Left cardiac atrium (tissue), 4 donors: ENCODE data around the gene GPC2. TPM values are rescaled to one million over a fixed set of nuclear protein-coding genes. Genes with fewer than 3 reads are reported as not detected.
A peak's percentile ranks its signal among the peaks of the same experiment; 100 is the strongest.
"Not testable (repeated sequence)": the region's sequence is repeated elsewhere in the genome, so short reads cannot be mapped to it uniquely, and the experiment has no call there.

ENCODE experiments used
- ATAC-seq, 2 donors: fragments of 200-7000 bp; cut with Tn5 transposase; one replicate each; pipeline ENCODE4 v1.9.1; 2020; ENCODE audit warnings: mild to moderate bottlenecking in 2 of 2, moderate library complexity in 2 of 2
- DNase-seq: peaks from one replicate; pipeline ENCODE4 v3.0.0-alpha.2; 2020
- intact Hi-C, 2 donors: fragments of 100-400 bp; cut with DNase I; formaldehyde crosslinking; loops; one replicate each; pipeline versions ENCODE4 v1.14.1 to v1.15.1; 2022 to 2023
- long read RNA-seq: library from polyadenylated mRNA; unstranded; transcript quantifications from one replicate; pipeline ENCODE4 v2.0.0, GENCODE V29; 2021
- total RNA-seq, 2 donors: library from RNA; stranded (reverse); fragmentation: NEBNext Ultra II Directional; extraction: Animal tissue kit (Norgen Biotek cat#: 25700); gene quantifications; one replicate each; pipeline ENCODE4 v1.2.1, GENCODE V29; 2021
- donor health status: DM: no; HTN: yes; CAD: no.
- donor health status: DM: no; HTN: yes; CAD: no; lungs with severe emphysema.
- donor health status: DM: yes; HTN: yes; CAD: no.
- donor health status: Dilated cardiomyopathy.

Gene GPC2, protein sequence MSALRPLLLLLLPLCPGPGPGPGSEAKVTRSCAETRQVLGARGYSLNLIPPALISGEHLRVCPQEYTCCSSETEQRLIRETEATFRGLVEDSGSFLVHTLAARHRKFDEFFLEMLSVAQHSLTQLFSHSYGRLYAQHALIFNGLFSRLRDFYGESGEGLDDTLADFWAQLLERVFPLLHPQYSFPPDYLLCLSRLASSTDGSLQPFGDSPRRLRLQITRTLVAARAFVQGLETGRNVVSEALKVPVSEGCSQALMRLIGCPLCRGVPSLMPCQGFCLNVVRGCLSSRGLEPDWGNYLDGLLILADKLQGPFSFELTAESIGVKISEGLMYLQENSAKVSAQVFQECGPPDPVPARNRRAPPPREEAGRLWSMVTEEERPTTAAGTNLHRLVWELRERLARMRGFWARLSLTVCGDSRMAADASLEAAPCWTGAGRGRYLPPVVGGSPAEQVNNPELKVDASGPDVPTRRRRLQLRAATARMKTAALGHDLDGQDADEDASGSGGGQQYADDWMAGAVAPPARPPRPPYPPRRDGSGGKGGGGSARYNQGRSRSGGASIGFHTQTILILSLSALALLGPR
- under 1 TPM; 0.58 to 0.85 TPM for total RNA-seq
- long read RNA-seq = 0 reads

DNA sequence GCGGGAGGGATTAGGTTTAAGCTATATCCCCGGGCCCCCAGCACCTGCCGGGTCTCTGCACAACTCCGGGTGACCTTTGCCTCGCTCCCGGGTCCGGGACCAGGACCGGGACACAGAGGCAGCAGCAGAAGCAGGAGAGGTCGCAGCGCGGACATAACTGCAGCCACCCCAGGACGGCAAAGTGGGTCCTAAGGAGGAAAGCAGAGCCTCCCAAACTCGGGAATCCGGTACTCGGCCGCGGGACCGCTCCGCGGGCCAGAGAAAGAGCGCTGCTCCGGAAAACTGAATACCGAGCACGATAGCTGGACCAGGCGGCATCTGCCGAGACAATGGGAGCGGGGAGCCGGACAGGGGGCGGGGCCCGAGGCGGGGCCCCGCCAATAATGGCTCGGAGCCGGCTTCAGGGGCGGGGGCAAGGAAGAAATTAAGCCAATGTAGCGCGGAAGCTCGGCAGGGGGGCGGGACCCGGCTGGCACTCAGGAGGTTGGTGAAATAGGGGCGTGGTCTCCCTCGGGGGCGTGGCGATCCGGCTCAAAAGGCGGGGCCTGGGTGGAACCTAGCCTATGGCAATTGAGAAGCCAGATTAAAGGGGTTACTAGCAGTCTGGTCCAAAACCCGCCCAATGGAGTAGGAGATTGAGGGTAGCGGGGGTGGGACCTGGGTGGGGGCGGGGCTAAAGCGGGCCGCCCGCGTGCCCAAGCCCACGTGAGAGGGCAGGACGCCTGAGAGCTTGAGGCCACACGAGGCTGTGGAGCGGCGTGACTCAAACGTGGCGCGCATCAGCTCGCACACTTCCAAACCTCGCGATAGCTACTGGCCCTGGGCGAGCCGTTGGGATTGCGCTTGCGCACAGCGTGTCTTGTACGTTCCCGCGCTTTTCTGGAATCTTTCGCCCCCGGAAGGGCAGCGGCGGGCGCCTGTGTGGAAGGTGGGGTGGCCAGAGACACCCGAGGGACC is at the start of gene GPC2, which contains the start of gene STAG3:
GPC2 (minus strand) TSS at position 337 of the 957 bp plus-strand sequence; CDS start at position 155, 182 bp downstream.
STAG3 (plus strand) TSS at position 874 of the 957 bp plus-strand sequence. CDS start 2,639 bp downstream, outside the sequence.
- DNase-seq (peak; percentile 96), ATAC-seq (peak; percentile 97)
- intact Hi-C loops = no loop called here

DNA sequence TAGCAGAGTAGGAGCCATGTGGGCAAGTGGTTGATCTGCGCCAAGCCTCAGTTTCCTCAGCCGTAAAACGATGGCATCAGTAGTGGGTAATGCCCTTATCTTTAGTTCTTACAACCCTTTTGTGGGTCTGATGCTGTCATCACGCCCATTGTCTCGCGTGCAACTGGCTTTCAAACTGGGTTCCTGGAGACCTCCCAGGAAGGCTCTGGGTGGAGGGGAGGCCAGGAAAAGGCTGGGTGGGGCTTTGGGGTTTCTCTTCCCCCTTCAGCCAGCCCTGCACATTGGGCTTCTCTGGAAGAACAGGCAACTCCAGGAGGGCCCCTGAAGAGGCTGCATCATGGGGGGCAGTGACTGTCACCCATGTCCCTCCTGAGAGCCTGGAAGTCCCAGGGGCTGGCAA is 47.7 kb upstream of the GPC2 start:
- ATAC-seq, DNase-seq, intact Hi-C loops: not testable (repeated sequence)

- DNase-seq, intact Hi-C loops: not testable (repeated sequence)
Measured at GRCh38 chr7:100223376-100223927, 46.3 kb upstream of the GPC2 start.

DNA sequence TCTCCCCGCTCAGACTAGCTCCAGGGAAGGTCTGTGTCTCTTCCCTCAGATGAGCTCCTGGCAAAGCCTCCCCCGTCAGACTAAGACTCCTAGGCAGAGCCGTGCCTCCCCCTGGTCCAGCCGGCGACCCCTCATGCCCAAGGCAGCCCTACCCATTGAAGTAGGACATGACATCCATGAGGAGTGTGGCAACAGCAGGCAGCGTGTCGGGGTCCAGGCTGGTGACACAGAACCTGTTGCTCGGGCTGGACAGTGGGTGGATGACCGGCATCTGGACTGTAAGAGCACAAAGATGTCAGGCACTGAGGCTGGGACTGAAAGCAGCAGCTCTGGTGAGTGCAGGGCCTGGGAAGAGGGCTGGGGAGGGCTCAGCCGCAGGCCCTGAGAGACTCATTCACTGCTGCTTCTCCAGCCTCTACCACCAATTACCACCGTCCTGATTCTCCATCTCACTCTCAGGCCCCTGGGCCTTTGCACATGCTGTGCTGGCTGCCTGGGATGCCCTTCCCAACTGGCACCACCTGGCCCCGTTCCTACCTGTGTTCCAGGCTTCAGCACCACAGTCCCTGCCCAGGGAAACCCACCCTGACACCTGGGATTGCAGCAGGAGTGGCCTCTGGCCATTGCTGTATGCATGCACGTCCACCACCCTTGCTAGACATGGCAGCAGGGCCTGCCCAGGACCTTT is 45.4 kb upstream of the GPC2 start:
- no peak for DNase-seq
- intact Hi-C loops = no loop called here
- ATAC-seq = no peak

More at GRCh38 chr7:100223376-100223927, 46.3 kb upstream of the GPC2 start:
- not testable (repeated sequence) for ATAC-seq

DNA sequence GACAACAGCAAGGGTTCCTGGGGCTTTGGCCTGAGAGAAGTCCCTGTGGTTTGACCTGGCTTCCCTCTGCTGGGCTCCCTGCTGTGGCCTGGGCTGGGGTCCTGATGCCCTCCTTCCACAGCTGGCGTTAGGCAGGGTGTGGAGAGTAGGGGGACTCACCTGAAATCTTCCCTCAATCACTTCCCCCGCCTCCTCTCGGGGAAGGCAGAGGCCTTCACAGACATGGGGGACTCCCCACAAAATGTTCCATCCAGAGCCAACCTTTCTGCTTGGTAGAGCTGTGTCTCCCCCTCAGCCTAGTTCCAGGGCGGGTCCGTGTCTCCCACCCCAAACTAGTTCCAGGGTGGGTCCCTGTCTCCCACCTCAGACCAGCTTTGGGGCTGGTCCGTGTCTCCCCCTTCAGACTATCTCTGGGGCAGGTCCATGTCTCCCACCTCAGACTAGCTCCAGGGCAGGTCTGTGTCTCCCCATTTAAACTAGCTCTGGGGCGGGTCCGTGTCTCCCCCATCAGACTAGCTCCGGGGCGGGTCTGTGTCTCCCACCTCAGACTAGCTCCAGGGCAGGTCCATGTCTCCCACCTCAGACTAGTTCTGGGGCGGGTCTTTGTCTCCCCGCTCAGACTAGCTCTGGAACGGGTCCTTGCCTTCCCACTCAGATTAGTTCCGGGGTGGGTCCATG is 44.7 kb upstream of the GPC2 start:
- ATAC-seq = no peak
- intact Hi-C loops = no loop called here
- no peak for DNase-seq

DNA sequence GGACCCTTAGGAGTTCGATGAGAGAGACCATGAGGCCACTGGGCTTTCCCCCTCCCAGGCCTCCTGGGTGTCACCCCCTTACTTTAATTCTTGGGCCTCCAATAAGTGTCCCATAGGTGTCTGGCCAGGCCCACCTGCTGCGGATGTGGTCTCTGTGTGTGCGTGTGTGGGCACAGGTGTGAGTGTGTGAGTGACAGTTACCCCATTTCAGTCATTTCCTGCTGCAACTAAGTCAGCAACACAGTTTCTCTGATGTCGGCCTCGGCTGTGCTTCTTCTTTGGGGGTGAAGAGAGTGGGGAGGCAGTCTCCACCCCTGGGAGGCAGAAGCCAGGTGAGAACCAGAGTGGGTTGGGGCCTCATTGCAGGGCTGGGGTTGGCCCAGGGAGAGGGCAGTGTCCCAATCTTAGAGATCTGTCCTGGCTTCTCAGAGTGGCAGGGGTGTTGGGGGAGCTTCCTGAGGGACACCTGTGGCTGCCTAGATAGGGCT is 44.1 kb upstream of the GPC2 start:
- DNase-seq = no peak
- intact Hi-C loops = no loop called here

GRCh38 chr7:100220586-100221230 is 43.5 kb upstream of the GPC2 start:
- ATAC-seq (no peak), DNase-seq (no peak)
- intact Hi-C loops = no loop called here

More for the DNA sequence above, 44.1 kb upstream of the GPC2 start:
- ATAC-seq = peak in 1 of 2 donors; percentile 43

- ATAC-seq = peak in 1 of 2 donors; percentile 29
- intact Hi-C loops = loop anchor here in 1 of 2 donors (10.0 kb wide), 1 partner anchor 85 kb away; no protein-coding TSS in a partner anchor
- DNase-seq = not testable (repeated sequence)
Measured at GRCh38 chr7:100219801-100220585, 42.8 kb upstream of the GPC2 start, which contains the start of gene PVRIG. PVRIG (plus strand) TSS chr7:100219949; CDS start chr7:100219971, 22 bp downstream.

DNA sequence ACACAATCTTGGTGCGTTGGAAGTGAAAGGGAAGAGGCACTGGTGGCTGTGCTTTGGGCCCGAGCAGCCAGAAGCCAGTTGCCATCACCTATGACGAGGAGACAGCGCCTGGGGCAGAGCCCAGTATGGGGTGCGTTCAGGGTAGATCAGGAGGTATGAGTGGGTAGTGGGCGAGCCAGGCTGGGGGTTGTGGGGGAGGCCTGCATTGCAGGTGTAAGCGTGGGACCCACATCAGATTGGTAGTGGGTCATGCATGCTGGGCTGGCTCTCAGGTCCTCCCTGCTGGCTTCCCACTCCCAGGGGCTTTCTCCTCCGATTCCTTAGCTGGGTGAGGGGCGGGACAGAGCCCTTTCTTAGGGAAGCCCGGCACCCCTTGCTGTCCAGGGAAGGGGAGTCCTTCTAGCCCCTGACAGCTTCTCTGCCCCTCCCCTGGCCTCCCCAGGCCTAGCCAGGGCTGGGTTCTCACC is 42.1 kb upstream of the GPC2 start:
- ATAC-seq = no peak
- intact Hi-C loops = loop anchor here in 1 of 2 donors (10.0 kb wide), 1 partner anchor 85 kb away; no protein-coding TSS in a partner anchor
- DNase-seq = no peak

DNA sequence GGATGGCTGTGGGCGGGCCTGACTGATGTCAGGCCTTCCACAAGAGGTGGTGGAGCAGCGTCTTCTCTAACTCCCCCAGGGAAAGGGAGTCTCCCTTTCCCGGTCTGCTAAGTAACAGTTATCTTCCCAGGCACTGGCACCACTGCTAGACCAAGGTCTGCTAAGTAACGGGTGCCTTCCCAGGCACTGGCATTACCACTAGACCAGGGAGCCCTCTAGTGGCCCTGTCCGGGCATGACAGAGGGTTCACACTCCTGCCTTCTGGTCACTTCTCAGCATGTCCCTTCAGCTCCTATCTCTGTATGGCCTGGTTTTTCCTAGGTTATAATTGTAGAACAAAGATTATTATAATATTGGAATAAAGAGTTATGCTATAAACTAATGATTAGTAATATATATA is 40.8 kb upstream of the GPC2 start:
- ATAC-seq = peak; percentile 36 to 53
- peak; percentile 84 for DNase-seq
- intact Hi-C loops = loop anchor here in 1 of 2 donors (10.0 kb wide), 1 partner anchor 83 kb away; no protein-coding TSS in a partner anchor

GRCh38 chr7:100215895-100216294 is 38.7 kb upstream of the GPC2 start:
- no peak for DNase-seq
- peak in 1 of 2 donors; percentile 4 for ATAC-seq
- intact Hi-C loops = loop anchor here in 1 of 2 donors (10.0 kb wide), 1 partner anchor 81 kb away; no protein-coding TSS in a partner anchor

DNA sequence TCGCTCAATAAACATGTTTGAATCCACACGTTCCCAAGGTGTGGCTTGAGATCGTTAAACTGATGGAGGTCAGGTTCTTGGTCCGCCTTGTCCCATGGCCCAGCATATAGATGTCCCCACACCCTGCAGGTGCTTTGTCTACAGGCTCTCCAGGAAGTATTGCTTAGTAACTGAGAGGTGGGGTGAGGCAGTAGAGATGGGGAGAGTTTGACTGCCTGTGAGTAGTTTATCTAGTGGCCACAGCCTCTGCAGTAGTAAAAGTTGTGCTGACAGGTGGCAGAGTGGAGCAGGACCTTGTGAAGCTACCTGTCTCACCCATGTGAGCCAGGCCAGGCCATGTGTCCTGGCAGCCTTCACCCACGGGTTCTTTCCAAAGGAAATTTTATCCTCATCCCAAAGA is 37.2 kb upstream of the GPC2 start:
- intact Hi-C loops = loop anchor here (5.0 to 10.0 kb wide), 2 partner anchors 80 to 82 kb away; no protein-coding TSS in a partner anchor
- ATAC-seq, DNase-seq: not testable (repeated sequence)

GRCh38 chr7:100213672-100214071 is 36.5 kb upstream of the GPC2 start:
- ATAC-seq (no peak), DNase-seq (no peak)
- intact Hi-C loops = loop anchor here (5.0 to 10.0 kb wide), 2 partner anchors 79 to 81 kb away; no protein-coding TSS in a partner anchor

GRCh38 chr7:100212631-100213286 is 35.6 kb upstream of the GPC2 start:
- ATAC-seq (no peak), DNase-seq (no peak)
- intact Hi-C loops = loop anchor here (5.0 to 10.0 kb wide), 2 partner anchors 78 to 80 kb away; no protein-coding TSS in a partner anchor

GRCh38 chr7:100211342-100211780 is 34.2 kb upstream of the GPC2 start:
- DNase-seq (no peak), ATAC-seq (no peak)
- intact Hi-C loops = loop anchor here (5.0 to 10.0 kb wide), 2 partner anchors 77 to 79 kb away; no protein-coding TSS in a partner anchor
